Panc1 (cell line): Measurements from ENCODE around the gene KAT8. TPM values are rescaled to one million over a fixed set of nuclear protein-coding genes. Genes with fewer than 3 reads are reported as not detected.
A peak's percentile ranks its signal among the peaks of the same experiment; 100 is the strongest.

Source experiments
- ATAC-seq: fragments of 200-7000 bp; cut with Tn5 transposase; 2 replicates; pipeline ENCODE4 v1.9.1; 2020; ENCODE audit warnings: mild to moderate bottlenecking, moderate library complexity
- BruUV-seq: library from RNA; stranded (reverse); fragments of 400-500 nt; replicated peaks from 2 replicates; lab custom pipeline; 2021; lab: Mats Ljungman, UMichigan
- CTCF ChIA-PET: fragments of 300-600 bp; sonication (Branson Sonifier 250); formaldehyde crosslinking; loops from one replicate; lab custom pipeline; 2022; ENCODE audit warnings: antibody characterized with exemption; lab: Charles Lee
- POLR2A ChIA-PET: fragments of 300-600 bp; sonication (Branson Sonifier 250); formaldehyde crosslinking; loops from one replicate; lab custom pipeline; 2022; ENCODE audit warnings: antibody characterized with exemption; lab: Charles Lee
- DNase-seq: peaks from one replicate; pipeline ENCODE4 v3.0.0-alpha.2; 2010; ENCODE audit warnings: low read depth, low spot score
- H3K27ac ChIP-seq: 2 replicates; pipeline ENCODE4 v1.5.1; 2011; ENCODE audit warnings: mild to moderate bottlenecking, low read length, inconsistent platforms
- H3K27me3 ChIP-seq: fragments of 200-500 bp; sonication (Bioruptor generic); 2 replicates; pipeline ENCODE4 v1.6.0; 2014; ENCODE audit warnings: low read length, inconsistent platforms; ENCODE audit not compliant: control insufficient read depth, insufficient read depth
- H3K36me3 ChIP-seq: fragments of 200-500 bp; sonication (Bioruptor generic); 2 replicates; pipeline ENCODE4 v1.5.1; 2014; ENCODE audit warnings: inconsistent platforms, mild to moderate bottlenecking, low read length, moderate library complexity; ENCODE audit not compliant: control insufficient read depth, insufficient read depth
- H3K4me1 ChIP-seq: 2 replicates; pipeline ENCODE4 v1.5.1; 2011; ENCODE audit warnings: inconsistent platforms, mild to moderate bottlenecking, low read length, moderate library complexity; ENCODE audit not compliant: control insufficient read depth, insufficient read depth
- H3K4me3 ChIP-seq, 2 experiments: 2 replicates each; pipeline ENCODE4 v1.5.1; 2011 to 2012; ENCODE audit warnings: low read depth in 2 of 2, low read length in 2 of 2, mild to moderate bottlenecking in 2 of 2, inconsistent platforms in 1 of 2, moderate library complexity in 1 of 2
- H3K9me3 ChIP-seq: fragments of 200-500 bp; sonication (Bioruptor generic); 2 replicates; pipeline ENCODE4 v1.5.1; 2014; ENCODE audit warnings: low read depth, mild to moderate bottlenecking, inconsistent platforms, low read length, moderate library complexity; ENCODE audit not compliant: control insufficient read depth, insufficient read depth
- CTCF ChIP-seq: fragments of 450-650 bp; IDR thresholded peaks from 2 replicates; pipeline ENCODE4 v1.5.1; 2017; ENCODE audit warnings: mild to moderate bottlenecking
- POLR2AphosphoS5 ChIP-seq: IDR thresholded peaks from 2 replicates; pipeline ENCODE4 v1.6.1; 2012; ENCODE audit warnings: mild to moderate bottlenecking, low read depth, low read length, moderate library complexity
- REST ChIP-seq, 2 experiments: IDR thresholded peaks; 2 replicates each; pipeline ENCODE4 v1.6.1; 2011 to 2012; ENCODE audit warnings: low read depth in 2 of 2, control low read depth in 1 of 2, low read length in 1 of 2, mild to moderate bottlenecking in 1 of 2, moderate library complexity in 1 of 2; ENCODE audit not compliant: insufficient read depth in 1 of 2
- SIN3A ChIP-seq: IDR thresholded peaks from 2 replicates; pipeline ENCODE4 v1.6.1; 2012; ENCODE audit warnings: low read depth, mild to moderate bottlenecking, low read length, moderate library complexity, borderline replicate concordance; ENCODE audit not compliant: insufficient read depth
- TCF7L2 ChIP-seq: IDR thresholded peaks from 2 replicates; pipeline ENCODE4 v1.6.1; 2011; ENCODE audit warnings: mild to moderate bottlenecking, low read depth, low read length, inconsistent platforms
- in situ Hi-C: cut with HindIII; loops from 2 replicates; pipeline ENCODE4 v1.10.0; 2016; ENCODE audit warnings: low sequenced_read_pairs, low pct_unique_long_range_greater_than_20kb
- intact Hi-C: fragments of 100-400 bp; cut with micrococcal nuclease; formaldehyde crosslinking; loops from one replicate; pipeline ENCODE4 v1.10.0; 2022; ENCODE audit not compliant: unreplicated experiment
- total RNA-seq: library from RNA; stranded (reverse); gene quantifications from one replicate; pipeline ENCODE4 v1.2.1, GENCODE V29; 2021; ENCODE audit not compliant: unreplicated experiment

The KAT8 gene
- total RNA-seq, 1 experiment from 2014 or later = 48.3 TPM

GRCh38 chr16:31141489-31142108 is 24.1 kb downstream of the KAT8 start:
- intact Hi-C loops = no loop called here
- ChIA-PET CTCF (interaction anchor here (0.6 to 1.4 kb wide), 17 partner anchors 8 to 189 kb away, joined by 3 to 12 read pairs (median 3); partner anchors contain the start of genes FUS, HSD3B7, KAT8 and ZNF646), POLR2A (interaction anchor here (0.7 to 1.4 kb wide), 4 partner anchors 15 to 39 kb away, joined by 3 to 9 read pairs (median 6); partner anchors contain the start of genes FUS and KAT8)
- ATAC-seq (peak; percentile 33), DNase-seq (no peak)
- Histone ChIP-seq H3K27me3 (no peaks in the 10 kb centered on the region), H3K4me1 (peaks cover 16% of the 10 kb centered on the region), H3K4me3 (peak overlapping the region; percentile 15 to 55), H3K9me3 (no peaks in the 10 kb centered on the region), H3K36me3 (no peaks in the 10 kb centered on the region), H3K27ac (peak overlapping the region; percentile 66)
- TF ChIP-seq CTCF (no peak), POLR2AphosphoS5 (no peak), REST (IDR thresholded peaks at IDR 0.05; ENCODE audit: insufficient read depth in 1 of 2, low read depth in 2 of 2, low read length in 1 of 2) (no peak), SIN3A (no peak), TCF7L2 (no peak)
- in situ Hi-C loops = no loop called here
- no TSS peak for BruUV-seq

GRCh38 chr16:31142109-31143010 is 24.9 kb downstream of the KAT8 start:
- in situ Hi-C loops = no loop called here
- CTCF ChIA-PET = interaction anchor here (0.5 to 1.4 kb wide), 23 partner anchors 9 to 739 kb away, joined by 3 to 12 read pairs (median 3); partner anchors contain the start of genes FUS, HSD3B7, KAT8 and ZNF646
- Histone ChIP-seq H3K9me3 (no peaks in the 10 kb centered on the region), H3K4me1 (peaks cover 16% of the 10 kb centered on the region), H3K36me3 (no peaks in the 10 kb centered on the region), H3K4me3 (peak overlapping the region; percentile 43 to 55), H3K27ac (peak overlapping the region; percentile 66), H3K27me3 (no peaks in the 10 kb centered on the region)
- intact Hi-C loops = no loop called here
- POLR2A ChIA-PET = interaction anchor here (0.7 to 1.4 kb wide), 5 partner anchors 15 to 354 kb away, joined by 3 to 9 read pairs (median 4); partner anchors contain the start of genes FUS and KAT8
- TF ChIP-seq CTCF (peak; percentile 99), REST (IDR thresholded peaks at IDR 0.05; ENCODE audit: insufficient read depth in 1 of 2, low read depth in 2 of 2, low read length in 1 of 2) (no peak)
- peak; percentile 82 for DNase-seq
- BruUV-seq = no TSS peak
- peak; percentile 92 for ATAC-seq
